HepG2 (cell line): ENCODE data around the gene PNN. TPM values are rescaled to one million over a fixed set of nuclear protein-coding genes. Genes with fewer than 3 reads are reported as not detected.
A peak's percentile ranks its signal among the peaks of the same experiment; 100 is the strongest.

Experiments used
- BHLHE40 ChIP-seq: IDR thresholded peaks from 2 replicates; pipeline ENCODE4 v1.6.1; 2011; ENCODE audit warnings: low read length, improper control_type of control experiment
- FOXO4 ChIP-seq: sonication (generic); formaldehyde crosslinking; conservative IDR thresholded peaks from 2 replicates; pipeline ENCODE4 v1.8.1; 2023; ENCODE audit warnings: missing genetic modification reagents
- KDM3A ChIP-seq: IDR thresholded peaks from 2 replicates; pipeline ENCODE4 v1.6.1; 2018; ENCODE audit warnings: low read depth, missing compliant biosample characterization
- NPAS2 ChIP-seq: sonication (generic); formaldehyde crosslinking; IDR thresholded peaks from 2 replicates; pipeline ENCODE4 v1.8.0; 2022; ENCODE audit warnings: mild to moderate bottlenecking, missing genetic modification reagents, borderline replicate concordance
- PRDM10 ChIP-seq: sonication (generic); formaldehyde crosslinking; IDR thresholded peaks from 2 replicates; pipeline ENCODE4 v1.4.0; 2020; ENCODE audit warnings: low read depth, missing genetic modification reagents
- RAD21 ChIP-seq: fragments of 450-650 bp; formaldehyde crosslinking; IDR thresholded peaks from 2 replicates; pipeline ENCODE4 v1.5.0; 2020; ENCODE audit warnings: mild to moderate bottlenecking
- TFAP4 ChIP-seq: sonication (generic); IDR thresholded peaks from 2 replicates; pipeline ENCODE4 v1.6.1; 2016; ENCODE audit warnings: low read depth, borderline replicate concordance
- ZBTB4 ChIP-seq: sonication (generic); formaldehyde crosslinking; IDR thresholded peaks from 2 replicates; pipeline ENCODE4 v1.4.0; 2020; ENCODE audit warnings: missing genetic modification reagents, mild to moderate bottlenecking, borderline replicate concordance
- ZNF10 ChIP-seq: sonication (generic); formaldehyde crosslinking; IDR thresholded peaks from 2 replicates; pipeline ENCODE4 v1.4.0; 2020; ENCODE audit warnings: mild to moderate bottlenecking, low read depth, missing genetic modification reagents, borderline replicate concordance
- ZNF205 ChIP-seq: IDR thresholded peaks from 2 replicates; pipeline ENCODE4 v1.6.1; 2018; ENCODE audit warnings: missing biosample characterization, missing genetic modification reagents
- ZNF672 ChIP-seq: sonication (generic); formaldehyde crosslinking; IDR thresholded peaks from 2 replicates; pipeline ENCODE4 v1.8.1; 2022; ENCODE audit warnings: missing genetic modification reagents
- ZNF75D ChIP-seq: sonication (generic); formaldehyde crosslinking; IDR thresholded peaks from 2 replicates; pipeline ENCODE4 v1.8.1; 2023; ENCODE audit warnings: missing genetic modification reagents, mild to moderate bottlenecking, borderline replicate concordance
- ZNF83 ChIP-seq: sonication (generic); formaldehyde crosslinking; IDR thresholded peaks from 2 replicates; pipeline ENCODE4 v1.4.0; 2020; ENCODE audit warnings: missing genetic modification reagents, mild to moderate bottlenecking, borderline replicate concordance
- ZSCAN30 ChIP-seq: sonication (generic); formaldehyde crosslinking; IDR thresholded peaks from 2 replicates; pipeline ENCODE4 v1.5.0; 2020; ENCODE audit warnings: mild to moderate bottlenecking, missing genetic modification reagents
- polyA plus RNA-seq, 8 experiments: library from polyadenylated mRNA; depleted of rRNA in 3 of 8; stranded (reverse) in 7 of 8; unstranded in 1 of 8; fragments of >200 nt; fragmentation: Illumina TruSeq in 4 of 8; extraction: Trizol in 4 of 8; gene quantifications; 2 replicates each; pipeline versions ENCODE4 v1.2.1 to v1.2.3, GENCODE V29; 2011 to 2016; ENCODE audit warnings: low read depth in 4 of 8, missing spikeins in 1 of 8, mixed read lengths in 1 of 8; ENCODE audit not compliant: insufficient read depth in 1 of 8
- total RNA-seq, 5 experiments: library from RNA; depleted of rRNA; stranded (reverse); fragments of >200 nt; fragmentation: Illumina TruSeq; extraction: Trizol; gene quantifications; 2 replicates each; pipeline ENCODE4 v1.2.3, GENCODE V29; 2016; ENCODE audit warnings: low read depth in 1 of 5

PNN gene
- total and polyA plus RNA-seq, 2 of the 13 experiments (the other 11 are each of a cell fraction or from before 2014, with no cell fraction given), result 58.0 to 214 TPM

GRCh38 chr14:39175445-39176262 is 600 bp downstream of the PNN start (continued):
- peak; percentile 85; the same call in 1 of the 2 replicates for TF ChIP-seq ZBTB4 (CRISPR knock-in tag)
- TF ChIP-seq TFAP4, result no peak
- TF ChIP-seq ZNF205 (CRISPR knock-in tag), result no peak
- TF ChIP-seq FOXO4 (CRISPR knock-in tag), result no peak
- TF ChIP-seq RAD21 (CRISPR knock-in tag), result 0 out of 2 replicates have a peak, but pooled peaks have one; percentile 21
- TF ChIP-seq ZNF672 (CRISPR knock-in tag), result no peak
- no peak; the same call in 1 of the 2 replicates for TF ChIP-seq KDM3A (CRISPR knock-in tag)
- no peak; the same call in 1 of the 2 replicates for TF ChIP-seq ZSCAN30 (CRISPR knock-in tag)
- no peak for TF ChIP-seq PRDM10
- TF ChIP-seq ZNF75D (CRISPR knock-in tag), result no peak
- peak; percentile 59 for TF ChIP-seq BHLHE40
- TF ChIP-seq ZNF83, result peak; percentile 98; the same call in 1 of the 2 replicates
- no peak for TF ChIP-seq NPAS2 (CRISPR knock-in tag)
- no peak for TF ChIP-seq ZNF10 (CRISPR knock-in tag)
